ENCODE measurements around the gene CA10.

CA10 gene

DNA sequence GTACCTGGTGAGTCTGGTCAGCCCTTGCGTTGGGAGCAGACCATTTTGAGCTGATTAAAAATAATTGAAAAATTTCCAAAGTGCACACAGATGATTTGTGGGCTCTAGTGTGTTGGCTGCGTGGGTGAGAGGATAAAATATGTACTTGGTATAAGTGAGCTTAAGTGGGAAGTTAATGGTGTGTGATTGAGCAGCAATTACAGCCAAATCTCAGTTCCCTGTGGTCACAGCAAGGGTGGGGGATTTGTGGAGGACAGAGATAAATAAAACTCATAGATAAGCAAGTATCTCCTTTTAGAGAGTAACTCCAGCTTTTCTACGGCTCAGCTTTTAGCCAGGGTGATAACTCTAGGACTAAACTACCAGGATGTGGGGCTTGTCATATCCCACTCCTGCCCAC is 507.7 kb downstream of the CA10 start:
- H3K27me3 ChIP-seq (ENCODE audit: low read depth, low read length) = no peaks in the 10 kb centered on the region
- no peak overlapping the region for H3K27ac ChIP-seq (ENCODE audit: low read length)
- H3K4me3 ChIP-seq (ENCODE audit: low read depth in 1 of 2, low read length in 2 of 2) = no peak overlapping the region
- H3K9me3 ChIP-seq (ENCODE audit: control insufficient read depth in 1 of 2, low read length in 2 of 2) = no peaks in the 10 kb centered on the region
- no peaks in the 10 kb centered on the region for H3K36me3 ChIP-seq (ENCODE audit: control insufficient read depth in 1 of 2, insufficient read depth in 2 of 2, low read length in 2 of 2)
- no peaks in the 10 kb centered on the region for H3K4me1 ChIP-seq (ENCODE audit: control insufficient read depth in 1 of 2, insufficient read depth in 2 of 2, low read length in 2 of 2)

DNA sequence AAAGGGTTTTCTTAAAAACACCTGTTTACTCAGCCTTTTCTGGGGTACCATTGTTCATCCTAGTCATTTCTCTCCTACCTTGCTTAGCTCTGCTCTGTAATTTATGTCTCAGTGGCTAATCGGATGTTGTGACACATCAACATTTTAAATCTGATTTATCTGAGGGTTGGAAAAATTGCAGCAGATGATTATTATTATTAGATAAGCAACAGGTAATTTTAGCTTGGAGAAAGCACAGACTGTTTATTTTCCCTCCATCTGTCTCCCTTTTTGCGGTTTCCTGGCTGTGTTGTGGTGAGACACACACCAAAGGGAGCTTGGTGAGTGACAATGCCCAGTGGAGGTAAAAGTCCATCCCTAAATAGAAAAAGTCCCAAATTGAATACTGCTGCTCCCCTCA is 508.3 kb downstream of the CA10 start:
- no peaks in the 10 kb centered on the region for H3K9me3 ChIP-seq (ENCODE audit: control insufficient read depth in 1 of 2, low read length in 2 of 2)
- H3K27ac ChIP-seq (ENCODE audit: low read length) = no peak overlapping the region

DNA sequence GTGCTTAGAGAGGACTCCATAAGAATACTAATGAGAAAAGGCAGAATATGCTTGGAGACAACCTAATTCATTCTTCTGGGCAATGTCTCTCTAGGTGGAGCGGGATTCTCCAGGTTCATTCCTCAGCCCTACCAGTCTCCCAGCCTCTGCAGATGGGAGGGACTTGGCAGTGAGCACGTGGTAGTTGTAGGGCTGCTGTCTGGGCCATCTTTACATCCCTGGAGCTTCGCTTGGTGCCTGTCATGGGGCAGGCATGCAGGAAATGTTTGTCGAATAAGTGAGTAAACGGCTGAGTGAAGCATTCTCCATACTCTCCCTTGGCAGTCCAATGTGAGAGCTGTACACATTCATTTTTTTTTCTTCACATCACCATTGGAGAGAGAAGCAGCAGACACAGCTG is 510.7 kb downstream of the CA10 start:
- Histone ChIP-seq H3K36me3 (ENCODE audit: control insufficient read depth in 1 of 2, insufficient read depth in 2 of 2, low read length in 2 of 2) (no peaks in the 10 kb centered on the region), H3K9me3 (ENCODE audit: control insufficient read depth in 1 of 2, low read length in 2 of 2) (no peaks in the 10 kb centered on the region), H3K27ac (ENCODE audit: low read length) (no peak overlapping the region), H3K27me3 (ENCODE audit: low read depth, low read length) (no peaks in the 10 kb centered on the region), H3K4me3 (ENCODE audit: low read depth in 1 of 2, low read length in 2 of 2) (no peak overlapping the region), H3K4me1 (ENCODE audit: control insufficient read depth in 1 of 2, insufficient read depth in 2 of 2, low read length in 2 of 2) (no peaks in the 10 kb centered on the region)

More for the DNA sequence above, 508.3 kb downstream of the CA10 start:
- H3K4me3 ChIP-seq (ENCODE audit: low read depth in 1 of 2, low read length in 2 of 2) = no peak overlapping the region
- no peaks in the 10 kb centered on the region for H3K4me1 ChIP-seq (ENCODE audit: control insufficient read depth in 1 of 2, insufficient read depth in 2 of 2, low read length in 2 of 2)
- no peaks in the 10 kb centered on the region for H3K27me3 ChIP-seq (ENCODE audit: low read depth, low read length)
- H3K36me3 ChIP-seq (ENCODE audit: control insufficient read depth in 1 of 2, insufficient read depth in 2 of 2, low read length in 2 of 2) = no peaks in the 10 kb centered on the region

DNA sequence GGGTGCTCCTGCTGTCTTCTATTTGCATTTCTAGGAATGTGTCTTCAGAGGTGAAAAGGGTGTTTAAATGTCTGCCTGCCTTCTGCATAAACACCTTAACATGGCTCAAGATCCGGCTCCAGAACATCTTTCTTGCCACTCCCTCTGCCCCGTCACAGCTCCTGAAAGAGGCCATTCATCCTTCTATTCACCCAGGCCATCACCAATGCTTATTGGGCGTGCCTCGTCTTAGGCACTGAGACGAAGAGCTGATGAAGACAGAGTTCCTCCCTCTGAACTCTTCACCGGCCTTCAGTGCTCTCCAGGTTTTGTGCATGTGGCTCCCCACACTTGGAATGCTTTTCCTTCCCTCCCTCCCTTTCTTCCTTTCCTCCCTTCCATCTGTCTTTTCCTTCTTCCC is 511.4 kb downstream of the CA10 start:
- Histone ChIP-seq H3K9me3 (ENCODE audit: control insufficient read depth in 1 of 2, low read length in 2 of 2) (no peaks in the 10 kb centered on the region), H3K27me3 (ENCODE audit: low read depth, low read length) (no peaks in the 10 kb centered on the region), H3K27ac (ENCODE audit: low read length) (no peak overlapping the region), H3K4me1 (ENCODE audit: control insufficient read depth in 1 of 2, insufficient read depth in 2 of 2, low read length in 2 of 2) (no peaks in the 10 kb centered on the region), H3K36me3 (ENCODE audit: control insufficient read depth in 1 of 2, insufficient read depth in 2 of 2, low read length in 2 of 2) (no peaks in the 10 kb centered on the region), H3K4me3 (ENCODE audit: low read depth in 1 of 2, low read length in 2 of 2) (no peak overlapping the region)

DNA sequence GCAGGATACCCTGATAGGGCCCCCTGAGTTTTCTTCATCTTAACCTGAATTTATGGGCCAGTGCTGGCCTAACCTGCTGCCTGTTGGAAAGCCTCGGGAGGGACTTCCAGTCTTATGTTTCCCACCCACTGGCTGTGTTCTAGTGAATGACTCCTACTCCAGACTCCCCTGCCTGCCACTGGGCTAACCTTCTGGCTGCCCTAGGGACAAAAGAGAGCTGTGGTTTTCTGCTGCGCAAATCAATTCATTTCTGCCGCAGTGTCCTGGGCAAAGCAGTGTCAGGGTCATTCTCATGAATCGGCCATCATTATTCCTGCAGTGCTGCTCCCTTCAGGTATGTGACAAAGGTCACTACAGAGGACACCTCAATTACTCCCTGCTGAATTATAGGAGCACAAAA is 512.0 kb downstream of the CA10 start:
- Histone ChIP-seq H3K4me3 (ENCODE audit: low read depth in 1 of 2, low read length in 2 of 2) (no peak overlapping the region), H3K9me3 (ENCODE audit: control insufficient read depth in 1 of 2, low read length in 2 of 2) (no peaks in the 10 kb centered on the region), H3K27me3 (ENCODE audit: low read depth, low read length) (no peaks in the 10 kb centered on the region), H3K36me3 (ENCODE audit: control insufficient read depth in 1 of 2, insufficient read depth in 2 of 2, low read length in 2 of 2) (no peaks in the 10 kb centered on the region), H3K27ac (ENCODE audit: low read length) (no peak overlapping the region), H3K4me1 (ENCODE audit: control insufficient read depth in 1 of 2, insufficient read depth in 2 of 2, low read length in 2 of 2) (no peaks in the 10 kb centered on the region)

DNA sequence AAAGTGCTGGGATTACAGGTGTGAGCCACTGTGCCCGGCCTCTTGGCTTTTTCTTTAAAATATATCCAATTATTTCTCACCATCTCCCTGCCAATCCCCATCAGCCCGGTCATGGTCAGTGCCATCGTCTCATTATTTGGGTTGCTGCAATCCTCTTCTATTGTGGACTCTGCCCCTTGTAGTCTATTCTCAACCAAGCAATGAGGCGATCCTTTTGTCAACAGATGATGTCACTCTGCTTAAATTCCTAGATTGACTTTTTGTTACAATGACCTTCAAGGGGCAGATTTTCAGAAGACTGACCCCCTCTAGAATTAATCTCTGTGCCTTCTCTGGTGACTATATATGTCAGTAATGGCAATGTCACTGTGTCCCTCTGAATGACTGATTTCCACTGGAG is 513.5 kb downstream of the CA10 start:
- Histone ChIP-seq H3K4me3 (ENCODE audit: low read depth in 1 of 2, low read length in 2 of 2) (no peak overlapping the region), H3K36me3 (ENCODE audit: control insufficient read depth in 1 of 2, insufficient read depth in 2 of 2, low read length in 2 of 2) (no peaks in the 10 kb centered on the region), H3K27ac (ENCODE audit: low read length) (no peak overlapping the region), H3K27me3 (ENCODE audit: low read depth, low read length) (no peaks in the 10 kb centered on the region), H3K9me3 (ENCODE audit: control insufficient read depth in 1 of 2, low read length in 2 of 2) (no peaks in the 10 kb centered on the region), H3K4me1 (ENCODE audit: control insufficient read depth in 1 of 2, insufficient read depth in 2 of 2, low read length in 2 of 2) (no peaks in the 10 kb centered on the region)

DNA sequence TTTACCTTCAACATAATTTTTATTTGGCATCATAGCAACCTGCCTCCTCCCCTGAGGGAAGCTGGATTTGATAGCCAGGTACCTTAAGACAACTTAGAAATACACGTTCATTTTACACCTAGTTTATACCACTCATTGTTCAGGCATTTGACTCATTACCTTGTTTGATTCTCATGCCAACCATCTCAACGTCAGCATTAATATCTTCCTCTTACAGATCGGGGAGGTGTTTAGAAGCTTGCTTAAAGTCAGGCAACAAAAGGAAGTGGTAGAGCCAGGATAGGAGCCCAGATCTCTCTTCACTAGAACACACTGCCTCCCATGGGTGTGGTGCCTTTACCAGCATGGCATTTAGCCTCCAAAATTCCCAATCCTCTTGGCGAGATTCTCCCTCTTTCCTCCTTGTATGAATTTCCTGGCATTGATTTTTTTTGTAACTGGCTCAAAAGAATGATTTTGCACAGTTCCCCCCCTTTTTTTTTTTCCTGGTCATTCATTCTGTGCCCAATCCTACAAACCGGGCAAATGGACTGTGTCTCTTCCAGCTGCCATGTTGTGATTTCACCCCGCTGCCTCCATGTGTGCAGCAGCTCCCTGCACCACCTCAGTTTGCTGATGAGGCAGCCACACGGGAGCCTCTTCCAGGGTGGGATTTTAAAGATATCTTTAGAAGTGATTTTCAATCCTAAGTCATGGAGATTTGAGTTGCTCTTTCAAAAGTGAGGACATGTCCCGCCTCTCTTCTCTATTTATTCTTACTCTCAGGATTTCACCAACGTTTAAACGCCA is 514.6 kb downstream of the CA10 start:
- H3K27ac ChIP-seq (ENCODE audit: low read length) = no peak overlapping the region
- H3K27me3 ChIP-seq (ENCODE audit: low read depth, low read length) = no peaks in the 10 kb centered on the region
- H3K4me3 ChIP-seq (ENCODE audit: low read depth in 1 of 2, low read length in 2 of 2) = no peak overlapping the region
- no peaks in the 10 kb centered on the region for H3K4me1 ChIP-seq (ENCODE audit: control insufficient read depth in 1 of 2, insufficient read depth in 2 of 2, low read length in 2 of 2)
- H3K9me3 ChIP-seq (ENCODE audit: control insufficient read depth in 1 of 2, low read length in 2 of 2) = no peaks in the 10 kb centered on the region
- H3K36me3 ChIP-seq (ENCODE audit: control insufficient read depth in 1 of 2, insufficient read depth in 2 of 2, low read length in 2 of 2) = no peaks in the 10 kb centered on the region

DNA sequence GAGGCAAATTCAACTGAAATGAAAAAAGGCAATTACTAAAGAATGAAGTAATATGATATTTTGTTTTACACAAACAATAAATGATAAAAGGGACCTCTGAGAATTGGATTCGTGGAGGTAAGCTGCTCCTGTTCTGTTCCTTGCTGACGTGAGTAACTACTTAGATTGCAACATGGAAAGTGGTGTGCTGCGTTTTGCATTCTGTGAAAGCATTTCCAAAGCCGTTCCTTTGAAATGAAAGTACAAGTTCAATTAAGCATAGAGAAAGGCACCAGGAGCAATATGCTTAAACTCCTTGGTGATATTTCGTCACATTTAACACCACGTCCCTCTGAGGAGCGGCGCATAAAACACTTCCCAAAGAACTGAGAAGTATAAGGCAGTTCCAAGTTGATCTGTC is 516.5 kb downstream of the CA10 start:
- Histone ChIP-seq H3K4me1 (ENCODE audit: control insufficient read depth in 1 of 2, insufficient read depth in 2 of 2, low read length in 2 of 2) (no peaks in the 10 kb centered on the region), H3K36me3 (ENCODE audit: control insufficient read depth in 1 of 2, insufficient read depth in 2 of 2, low read length in 2 of 2) (no peaks in the 10 kb centered on the region), H3K4me3 (ENCODE audit: low read depth in 1 of 2, low read length in 2 of 2) (no peak overlapping the region), H3K27ac (ENCODE audit: low read length) (no peak overlapping the region), H3K9me3 (ENCODE audit: control insufficient read depth in 1 of 2, low read length in 2 of 2) (no peaks in the 10 kb centered on the region), H3K27me3 (ENCODE audit: low read depth, low read length) (no peaks in the 10 kb centered on the region)

DNA sequence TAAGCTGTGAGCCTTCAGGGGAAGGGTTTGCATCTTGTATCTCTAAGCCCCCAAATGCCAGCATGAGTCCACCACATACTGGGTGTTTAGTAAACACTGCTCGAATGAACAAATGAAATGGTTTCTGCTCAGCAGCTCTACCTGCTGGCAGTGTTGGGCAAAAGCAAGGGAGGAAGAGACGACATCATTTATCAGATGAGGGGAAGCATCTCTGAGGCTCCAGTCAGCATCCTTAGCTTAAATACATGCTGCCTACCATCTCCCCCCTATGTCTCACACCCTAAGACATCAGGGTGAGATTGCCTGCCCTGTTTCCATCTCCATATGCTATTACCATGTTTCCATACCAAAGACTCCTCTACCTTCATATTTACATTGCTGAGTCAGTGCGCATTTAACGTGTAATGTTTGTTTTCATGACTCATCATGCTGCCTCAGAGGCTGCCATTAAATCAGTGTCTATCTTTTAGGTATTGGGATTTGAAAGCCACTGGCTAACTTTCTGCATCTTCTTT is 518.3 kb downstream of the CA10 start:
- H3K27me3 ChIP-seq (ENCODE audit: low read depth, low read length) = no peaks in the 10 kb centered on the region
- no peaks in the 10 kb centered on the region for H3K9me3 ChIP-seq (ENCODE audit: control insufficient read depth in 1 of 2, low read length in 2 of 2)
- no peaks in the 10 kb centered on the region for H3K4me1 ChIP-seq (ENCODE audit: control insufficient read depth in 1 of 2, insufficient read depth in 2 of 2, low read length in 2 of 2)
- H3K36me3 ChIP-seq (ENCODE audit: control insufficient read depth in 1 of 2, insufficient read depth in 2 of 2, low read length in 2 of 2) = no peaks in the 10 kb centered on the region
- H3K27ac ChIP-seq (ENCODE audit: low read length) = no peak overlapping the region
- H3K4me3 ChIP-seq (ENCODE audit: low read depth in 1 of 2, low read length in 2 of 2) = no peak overlapping the region

DNA sequence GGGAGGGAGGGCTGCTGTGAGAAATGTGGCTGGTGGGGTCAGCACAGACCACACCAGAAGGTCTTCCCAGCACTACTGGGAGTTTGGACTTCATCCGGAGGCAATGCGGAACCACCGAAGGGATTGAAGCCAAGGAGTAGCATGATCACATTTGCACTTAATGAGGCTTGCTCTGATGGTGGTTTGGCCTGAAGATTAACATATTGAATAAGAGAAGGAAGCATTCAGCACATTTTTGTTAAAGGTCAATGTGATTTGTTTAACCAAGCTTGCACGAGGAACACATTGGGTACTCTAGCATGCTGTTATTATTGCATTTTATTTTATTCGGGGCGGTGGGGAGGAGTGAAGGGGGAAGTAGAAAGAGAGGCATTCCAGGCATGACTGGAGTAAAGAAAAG is 519.5 kb downstream of the CA10 start:
- no peak overlapping the region for H3K27ac ChIP-seq (ENCODE audit: low read length)
- H3K27me3 ChIP-seq (ENCODE audit: low read depth, low read length) = no peaks in the 10 kb centered on the region
- H3K9me3 ChIP-seq (ENCODE audit: control insufficient read depth in 1 of 2, low read length in 2 of 2) = no peaks in the 10 kb centered on the region
- no peaks in the 10 kb centered on the region for H3K36me3 ChIP-seq (ENCODE audit: control insufficient read depth in 1 of 2, insufficient read depth in 2 of 2, low read length in 2 of 2)
- H3K4me3 ChIP-seq (ENCODE audit: low read depth in 1 of 2, low read length in 2 of 2) = no peak overlapping the region
- H3K4me1 ChIP-seq (ENCODE audit: control insufficient read depth in 1 of 2, insufficient read depth in 2 of 2, low read length in 2 of 2) = no peaks in the 10 kb centered on the region

DNA sequence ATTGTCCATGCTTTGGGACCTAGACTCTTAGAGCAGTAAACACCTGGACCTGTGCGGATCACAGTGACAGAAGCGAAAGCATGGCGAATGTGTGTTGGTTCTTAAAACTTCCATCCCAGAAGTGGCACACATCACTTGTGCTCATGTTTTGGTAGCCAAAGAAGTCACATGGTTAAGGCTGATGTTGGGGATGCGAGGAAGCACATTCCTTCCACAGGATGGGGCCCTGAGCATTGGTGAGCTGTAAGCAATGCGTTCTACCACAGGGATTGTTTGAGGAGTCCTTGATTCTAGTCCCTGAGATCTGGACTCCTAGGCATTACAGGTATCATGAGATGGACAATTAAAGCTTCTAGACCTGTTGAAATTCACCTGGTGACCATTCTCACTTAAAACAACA is 522.2 kb downstream of the CA10 start:
- Histone ChIP-seq H3K36me3 (ENCODE audit: control insufficient read depth in 1 of 2, insufficient read depth in 2 of 2, low read length in 2 of 2) (no peaks in the 10 kb centered on the region), H3K27me3 (ENCODE audit: low read depth, low read length) (no peaks in the 10 kb centered on the region), H3K27ac (ENCODE audit: low read length) (no peak overlapping the region), H3K4me3 (ENCODE audit: low read depth in 1 of 2, low read length in 2 of 2) (no peak overlapping the region), H3K4me1 (ENCODE audit: control insufficient read depth in 1 of 2, insufficient read depth in 2 of 2, low read length in 2 of 2) (no peaks in the 10 kb centered on the region), H3K9me3 (ENCODE audit: control insufficient read depth in 1 of 2, low read length in 2 of 2) (no peaks in the 10 kb centered on the region)

DNA sequence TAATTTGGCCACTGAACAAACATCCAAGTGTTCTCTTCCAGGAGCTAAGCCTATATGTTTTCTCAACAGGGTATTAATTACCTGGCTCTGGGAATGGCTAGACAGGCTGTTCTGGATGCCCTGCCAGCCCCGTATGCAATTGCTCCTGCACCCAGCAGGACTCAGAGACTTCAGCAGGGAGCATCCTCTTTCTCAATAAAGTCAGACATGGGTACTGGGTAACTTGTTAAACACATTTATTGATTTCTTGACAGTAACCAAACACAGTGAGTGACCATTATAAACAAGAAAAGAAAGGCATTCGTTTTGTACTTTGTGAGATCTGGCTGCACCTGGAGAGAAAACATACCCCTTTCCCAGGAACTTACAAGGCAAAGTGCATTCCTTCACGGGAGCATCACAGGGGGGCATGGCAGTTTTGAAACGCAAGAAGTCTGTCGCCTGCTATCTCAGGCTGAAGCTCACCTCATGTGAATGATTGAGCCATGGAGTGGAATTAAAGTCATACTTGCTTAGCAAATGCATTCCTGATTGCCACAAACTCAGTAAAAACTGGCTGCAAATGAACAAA is 528.3 kb downstream of the CA10 start:
- Histone ChIP-seq H3K27me3 (ENCODE audit: low read depth, low read length) (no peaks in the 10 kb centered on the region), H3K4me1 (ENCODE audit: control insufficient read depth in 1 of 2, insufficient read depth in 2 of 2, low read length in 2 of 2) (no peaks in the 10 kb centered on the region), H3K9me3 (ENCODE audit: control insufficient read depth in 1 of 2, low read length in 2 of 2) (no peaks in the 10 kb centered on the region), H3K27ac (ENCODE audit: low read length) (no peak overlapping the region), H3K4me3 (ENCODE audit: low read depth in 1 of 2, low read length in 2 of 2) (no peak overlapping the region), H3K36me3 (ENCODE audit: control insufficient read depth in 1 of 2, insufficient read depth in 2 of 2, low read length in 2 of 2) (no peaks in the 10 kb centered on the region)
